A673 (cell line): ENCODE results near the gene PEX14.

ENCODE experiments used
- CTCF ChIP-seq: fragments of 300-800, 200-600 bp; sonication (generic); conservative IDR thresholded peaks from 2 replicates; pipeline ENCODE4 v1.5.1; 2017; ENCODE audit warnings: low read depth, mild to moderate bottlenecking, antibody characterized with exemption, low read length, moderate library complexity, mixed read lengths
- EZH2 ChIP-seq: fragments of 200-600 bp; sonication (generic); IDR thresholded peaks from 2 replicates; pipeline ENCODE4 v1.6.1; 2017; ENCODE audit warnings: borderline replicate concordance, low read depth, mild to moderate bottlenecking, mixed read lengths, antibody characterized with exemption, low read length; ENCODE audit not compliant: poor library complexity, severe bottlenecking

GRCh38 chr1:10504249-10504648 lies 29.5 kb downstream of the PEX14 start:
- TF ChIP-seq CTCF = no peak
- no peak for TF ChIP-seq EZH2
